ENCODE data around the gene JMJD8.

Gene JMJD8

DNA sequence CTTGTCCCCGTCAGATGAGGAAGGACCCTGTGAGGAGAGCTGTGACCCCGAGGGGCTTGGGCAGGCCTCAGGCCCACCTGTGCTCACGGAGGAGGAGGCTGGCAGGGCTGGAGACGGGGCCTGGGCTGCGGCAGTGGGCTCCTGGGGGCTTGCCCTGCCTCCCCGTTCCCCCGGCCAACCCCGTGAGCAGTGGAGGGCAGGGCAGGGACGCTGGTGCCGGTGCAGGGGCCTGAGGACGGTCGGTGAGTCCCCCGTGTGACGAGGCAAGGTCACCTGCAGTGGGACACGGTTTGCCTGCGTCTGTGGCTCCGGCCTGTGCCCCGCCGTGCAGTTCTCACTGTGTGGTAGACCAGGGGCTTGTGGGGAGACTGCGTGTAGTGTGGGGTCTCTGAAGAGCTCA is 24.5 kb downstream of the JMJD8 start:
- no peak for DNase-seq (ENCODE audit: low read depth)

DNA sequence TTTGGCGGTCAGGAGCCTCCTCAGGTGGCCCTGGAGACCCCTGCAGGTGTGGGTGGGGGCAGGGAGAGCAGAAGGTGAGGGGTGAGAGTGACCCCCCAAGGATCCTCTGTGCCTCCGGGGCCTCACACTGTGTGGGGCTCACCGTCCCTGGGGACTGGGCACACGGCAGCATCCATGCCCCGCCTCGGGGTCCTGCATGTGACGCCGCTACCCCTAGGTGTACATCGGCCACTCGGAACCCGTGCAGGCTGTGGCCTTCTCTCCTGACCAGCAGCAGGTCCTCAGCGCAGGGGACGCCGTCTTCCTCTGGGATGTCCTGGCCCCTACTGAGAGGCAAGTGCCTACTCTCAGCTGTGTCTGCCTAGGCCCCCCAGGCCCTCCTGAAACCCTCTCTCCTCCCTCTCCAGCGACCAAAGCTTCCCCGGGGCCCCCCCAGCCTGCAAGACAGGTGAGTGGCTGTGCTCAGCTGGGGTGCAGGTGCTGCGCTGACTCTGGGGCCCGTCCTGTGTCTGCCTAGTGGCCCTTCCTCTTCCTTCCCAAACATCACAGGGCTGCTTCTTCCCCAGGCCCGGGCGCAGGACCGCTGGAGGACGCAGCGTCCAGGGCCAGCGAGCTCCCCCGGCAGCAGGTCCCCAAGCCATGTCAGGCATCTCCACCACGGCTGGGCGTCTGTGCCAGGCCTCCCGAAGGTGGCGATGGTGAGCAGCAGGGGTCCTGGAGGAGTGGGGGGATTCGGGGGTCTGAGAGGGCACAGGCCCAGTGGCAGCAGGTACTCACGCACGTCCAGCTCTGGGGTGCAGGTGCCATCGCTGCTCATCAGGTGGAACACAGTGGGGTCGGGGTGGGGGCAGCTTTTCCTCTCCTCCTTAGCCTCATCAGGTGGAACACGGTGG is 25.2 kb downstream of the JMJD8 start:
- DNase-seq (ENCODE audit: low read depth) = no peak

DNA sequence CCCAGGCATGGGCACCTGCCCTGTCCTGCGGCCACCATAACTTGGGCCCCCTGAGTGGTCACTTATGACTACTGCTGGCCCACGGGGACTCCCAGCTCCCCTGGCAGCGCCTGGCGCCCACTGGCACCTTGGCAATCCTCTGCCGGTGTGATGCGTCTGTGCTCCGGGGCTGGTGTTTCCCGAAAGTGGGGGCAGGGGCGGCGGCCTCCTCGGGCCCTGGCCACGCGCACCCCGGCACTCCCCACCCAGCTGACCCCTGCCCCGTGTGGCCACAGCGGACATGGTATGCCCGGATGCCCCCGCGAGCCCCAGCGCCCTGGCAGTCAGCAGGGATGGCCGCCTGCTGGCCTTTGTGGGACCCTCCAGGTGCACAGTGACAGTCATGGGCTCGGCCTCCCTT is 26.6 kb downstream of the JMJD8 start:
- DNase-seq (ENCODE audit: low read depth) = no peak

DNA sequence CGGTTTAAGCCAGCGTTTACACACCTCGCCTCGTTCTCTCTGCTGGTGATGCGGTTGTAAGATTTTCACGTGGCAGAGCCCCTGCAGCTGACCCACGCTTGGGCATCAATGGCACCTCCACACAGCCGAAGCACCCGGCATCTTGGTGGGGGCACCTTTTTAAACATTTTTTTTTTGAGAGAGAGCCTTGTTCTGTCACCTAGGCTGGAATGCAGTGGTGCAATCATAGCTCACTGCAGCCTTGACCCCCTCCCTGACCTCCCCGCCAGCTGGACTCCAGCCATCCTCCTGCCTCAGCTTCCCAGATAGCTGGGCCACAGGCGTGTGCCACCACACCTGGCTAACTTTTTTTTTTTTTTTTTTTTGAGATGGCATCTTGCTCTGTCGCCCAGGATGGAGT is 30.1 kb downstream of the JMJD8 start:
- DNase-seq (ENCODE audit: low read depth) = no peak

DNA sequence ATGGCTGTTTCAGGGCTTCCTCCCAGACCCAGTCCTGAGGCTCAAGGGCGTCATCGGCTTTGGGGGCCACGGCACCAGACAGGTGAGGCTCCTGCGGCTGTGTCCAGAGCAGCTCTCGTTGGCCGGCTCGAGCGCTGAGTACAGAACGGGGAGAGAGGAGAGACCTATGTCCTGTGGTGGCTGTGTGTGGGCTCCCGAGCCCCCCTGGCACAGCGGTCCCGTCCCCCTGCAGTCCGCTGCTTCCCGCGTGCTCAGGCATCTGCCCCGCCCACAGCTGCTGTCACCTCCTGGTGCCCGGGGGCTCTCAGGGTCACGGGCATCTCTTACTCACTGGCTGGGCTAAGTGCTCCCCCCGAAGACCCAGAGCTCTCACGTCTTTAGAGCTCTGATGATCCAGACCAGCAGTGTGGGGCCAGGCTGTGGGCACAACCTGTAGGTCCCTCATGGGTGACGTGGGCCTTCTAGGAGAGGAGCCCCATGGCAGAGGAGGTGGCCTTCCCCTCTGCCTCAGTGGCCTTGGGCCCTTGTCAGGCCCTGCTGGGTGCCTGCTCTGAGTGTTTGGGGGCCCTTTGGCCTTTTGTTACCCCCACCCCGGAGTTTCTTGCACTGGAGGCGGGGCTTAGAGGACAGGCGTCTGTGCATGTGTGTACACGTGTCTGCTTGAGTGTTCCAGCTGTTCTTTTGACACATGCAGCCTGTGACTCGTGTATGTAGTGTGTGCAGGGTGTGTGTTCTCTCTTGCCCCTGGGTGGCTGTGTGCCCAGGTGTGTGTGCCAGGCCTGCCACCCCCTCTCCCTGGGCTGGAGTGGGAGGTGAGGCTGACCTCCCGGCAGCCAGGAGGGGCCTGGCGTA is 31.5 kb downstream of the JMJD8 start:
- no peak for DNase-seq (ENCODE audit: low read depth)

DNA sequence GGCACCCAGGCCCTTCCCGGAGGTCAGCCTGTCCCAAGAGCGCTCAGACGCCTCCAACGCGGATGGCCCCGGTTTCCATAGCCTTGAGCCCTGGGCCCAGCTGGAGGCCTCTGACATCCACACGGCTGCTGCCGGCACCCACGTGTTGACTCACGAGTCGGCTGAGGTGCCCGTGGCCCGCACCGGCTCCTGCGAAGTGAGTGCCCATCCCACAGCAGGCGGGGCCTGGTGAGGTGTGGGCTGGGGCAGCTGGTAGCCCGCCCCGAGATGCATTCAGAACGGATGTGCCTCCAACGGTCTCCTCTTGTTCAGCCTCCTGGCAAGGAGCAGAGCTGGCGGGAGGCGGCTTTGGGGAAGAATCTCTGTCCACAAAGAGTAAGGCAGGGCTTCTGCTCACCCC is 32.3 kb downstream of the JMJD8 start:
- DNase-seq (ENCODE audit: low read depth) = no peak

DNA sequence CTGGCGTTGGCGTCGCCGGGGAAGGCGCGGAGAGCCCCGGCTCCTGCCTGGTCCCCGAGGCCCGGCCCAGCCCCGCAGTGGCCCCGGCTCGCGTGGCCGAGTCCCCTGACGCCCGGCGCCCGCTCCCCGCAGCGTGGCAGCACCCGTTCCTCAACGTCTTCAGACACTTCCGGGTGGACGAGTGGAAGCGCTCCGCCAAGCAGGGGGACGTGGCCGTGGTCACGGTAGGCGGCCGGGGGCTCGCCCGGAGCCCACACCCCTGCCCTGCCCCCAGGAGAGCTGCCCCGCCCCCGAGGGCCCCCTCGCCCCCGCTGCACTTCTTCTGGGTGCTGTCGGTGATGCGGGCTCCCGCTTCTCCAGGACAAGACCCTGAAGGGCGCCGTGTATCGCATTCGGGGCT is 34.5 kb downstream of the JMJD8 start:
- DNase-seq (ENCODE audit: low read depth) = no peak

DNA sequence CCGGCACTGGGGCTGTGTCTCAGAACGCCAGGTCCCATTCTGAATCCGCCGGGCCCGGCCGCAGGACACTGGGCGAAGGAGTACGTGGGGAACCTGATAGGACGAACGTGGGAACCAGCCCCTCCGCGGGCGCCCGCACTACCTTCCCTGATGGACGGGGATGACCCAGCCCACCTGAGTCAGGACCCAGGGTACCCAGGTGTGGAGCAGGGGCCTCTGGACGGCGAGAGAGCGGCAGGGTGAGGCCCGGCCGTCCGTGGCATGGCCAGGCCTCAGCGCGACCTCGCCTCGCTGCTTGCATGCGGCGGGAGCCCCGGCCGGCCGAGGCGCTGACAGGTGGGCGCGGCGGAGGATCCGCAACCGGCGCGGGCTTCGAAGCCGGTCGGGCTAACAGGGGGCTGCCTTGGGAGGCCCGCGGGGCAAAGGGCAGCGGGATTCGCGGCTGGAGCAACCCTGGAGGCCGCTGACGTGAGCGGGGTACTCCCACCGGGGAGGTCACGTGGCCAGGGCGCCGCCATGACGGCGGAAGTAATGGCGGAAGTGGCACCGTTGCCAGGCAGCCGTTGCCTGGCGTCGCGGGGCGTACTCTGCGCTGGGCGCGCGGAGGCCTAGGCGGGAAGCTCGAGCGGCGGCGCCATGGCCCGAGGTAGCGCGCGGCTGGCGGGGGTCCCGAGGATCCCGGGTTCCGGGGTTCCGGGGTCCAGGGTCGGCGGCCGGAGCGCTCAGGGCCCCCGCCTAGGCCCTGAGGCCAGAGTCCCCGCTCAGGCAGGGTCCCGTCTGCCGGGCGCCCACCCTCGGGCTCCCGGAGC is 35.1 kb downstream of the JMJD8 start, which contains the start of gene WDR90:
WDR90 (plus strand) TSS at position 585 of the 809 bp plus-strand sequence; CDS start at position 637, 52 bp downstream.
- peak; percentile 26 for DNase-seq (ENCODE audit: low read depth)

DNA sequence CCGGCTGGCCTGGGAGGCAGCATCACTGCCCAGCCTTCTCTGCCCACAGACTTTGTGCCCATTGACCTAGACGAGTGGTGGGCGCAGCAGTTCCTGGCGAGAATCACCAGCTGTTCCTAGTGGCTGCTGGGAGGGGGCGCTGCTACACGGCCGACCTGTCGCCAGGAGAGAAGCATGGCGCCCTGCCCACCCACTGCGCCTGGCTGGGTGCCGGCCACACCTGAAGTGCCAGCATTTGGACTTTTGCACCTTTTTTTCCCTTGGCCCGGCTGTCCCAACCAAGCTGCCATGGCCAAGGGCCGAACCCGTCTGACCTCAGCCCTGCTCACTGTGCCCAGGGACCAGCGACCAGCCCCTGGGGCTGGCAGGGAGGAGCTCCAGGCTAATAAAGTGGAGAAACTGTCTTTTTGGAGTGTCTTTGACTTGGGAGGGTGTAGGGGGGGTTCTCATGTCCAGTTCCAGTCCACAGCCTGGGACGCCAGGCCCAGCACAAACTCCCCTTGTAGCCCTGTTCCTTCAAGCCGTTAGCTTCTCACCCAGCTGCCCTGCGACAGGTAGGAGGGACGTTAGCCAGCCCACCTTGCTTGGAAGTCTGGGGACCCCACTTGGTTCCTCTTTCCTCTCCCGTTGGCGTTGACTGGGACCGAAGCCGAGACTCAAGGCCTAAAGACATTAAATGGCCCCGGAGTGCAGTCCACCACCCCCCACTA is 35.9 kb downstream of the JMJD8 start:
- no peak for DNase-seq (ENCODE audit: low read depth)

DNA sequence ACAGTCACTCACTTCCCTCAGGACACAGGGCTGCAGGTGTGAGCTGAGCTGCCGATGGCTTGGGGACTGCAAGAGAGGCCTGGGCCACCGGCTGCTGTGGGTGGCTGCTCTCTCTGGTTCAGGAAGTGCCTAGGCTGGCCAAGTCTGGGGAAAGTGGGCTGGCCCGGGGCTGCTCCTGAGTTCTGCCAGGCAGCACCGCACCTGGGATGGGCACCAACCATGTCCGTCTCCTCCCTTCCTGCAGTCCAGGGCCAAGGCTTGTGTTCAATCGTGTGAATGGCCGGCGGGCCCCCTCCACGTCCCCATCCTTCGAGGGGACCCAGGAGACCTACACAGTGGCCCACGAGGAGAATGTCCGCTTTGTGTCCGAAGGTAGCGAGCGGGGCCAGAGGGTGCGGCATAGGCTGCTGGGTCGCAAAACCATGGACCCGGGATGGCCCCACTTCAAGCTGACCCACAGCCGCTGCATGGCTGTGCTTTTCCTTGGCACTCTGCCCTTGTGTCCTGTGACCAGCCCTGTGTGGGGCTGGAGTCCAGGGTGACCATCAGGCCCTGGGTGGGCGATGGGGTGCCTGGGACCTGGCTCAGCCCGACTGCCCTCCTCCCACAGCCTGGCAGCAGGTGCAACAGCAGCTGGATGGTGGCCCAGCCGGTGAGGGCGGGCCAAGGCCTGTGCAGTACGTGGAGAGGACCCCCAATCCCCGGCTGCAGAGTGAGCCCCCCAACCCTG is 36.8 kb downstream of the JMJD8 start:
- no peak for DNase-seq (ENCODE audit: low read depth)

DNA sequence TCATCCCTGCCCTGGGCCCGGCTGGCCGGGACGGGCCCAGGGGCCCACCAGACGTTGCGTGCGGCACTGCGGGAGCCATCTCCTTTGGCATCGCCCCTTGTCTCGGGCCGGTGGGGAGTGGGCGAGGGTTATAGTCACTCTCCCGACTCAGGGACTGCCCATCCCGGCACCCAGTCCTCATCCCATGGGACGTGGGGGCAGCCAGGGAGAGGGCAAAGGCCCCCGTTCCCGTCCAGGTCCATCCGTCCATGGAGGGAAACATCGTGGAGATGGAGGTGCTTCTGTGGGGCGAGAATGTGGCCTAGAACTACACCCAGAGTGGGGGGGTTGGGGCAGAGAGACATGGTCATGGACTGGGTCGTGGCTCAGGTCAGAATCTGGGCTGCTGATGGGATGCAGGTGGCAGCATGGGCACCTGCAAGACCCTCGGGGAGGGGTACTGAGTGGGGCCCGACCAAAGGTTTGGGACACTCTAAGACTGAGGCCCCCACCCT is 37.4 kb downstream of the JMJD8 start:
- no peak for DNase-seq (ENCODE audit: low read depth)

DNA sequence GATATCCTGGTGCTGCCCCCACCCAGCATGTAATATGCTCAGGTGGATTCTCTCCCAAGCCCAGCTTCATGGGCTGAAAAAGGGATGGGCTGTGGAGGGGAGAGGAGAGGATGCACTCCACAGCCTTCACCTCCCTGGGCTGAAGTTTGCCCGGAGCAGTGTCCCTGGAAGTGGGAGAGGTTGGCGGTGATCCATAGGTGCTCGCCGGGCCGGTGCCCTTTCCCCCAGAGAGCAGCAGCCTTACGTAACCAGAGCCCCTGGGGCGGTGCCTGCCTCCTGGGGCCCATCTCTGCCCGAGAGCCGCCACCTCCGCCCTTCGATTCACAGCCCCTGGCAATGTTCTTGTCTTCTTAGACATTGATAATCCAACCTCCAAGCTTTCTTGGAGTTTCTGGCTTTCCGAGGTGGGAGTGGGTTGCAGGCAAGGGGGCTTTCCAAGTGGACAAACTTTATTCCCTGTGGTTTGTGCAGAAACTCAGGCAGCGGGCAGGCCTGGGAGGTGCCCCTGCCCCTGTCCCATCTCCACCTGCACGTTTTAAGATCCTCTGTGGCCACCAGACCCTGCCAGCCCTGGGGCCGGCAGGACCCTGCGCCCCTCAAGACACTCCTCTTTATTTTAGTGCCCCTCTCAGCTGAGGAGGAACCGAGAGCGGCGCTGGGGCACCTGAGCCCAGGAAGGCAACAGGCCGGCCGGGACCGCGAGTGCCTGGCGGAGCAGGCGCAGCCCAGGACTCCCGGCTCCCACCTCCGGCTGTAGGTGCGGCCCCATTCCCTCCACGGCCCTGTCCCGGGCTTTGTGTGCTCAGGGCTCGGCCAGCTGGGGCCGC is 38.1 kb downstream of the JMJD8 start:
- DNase-seq (ENCODE audit: low read depth) = no peak

DNA sequence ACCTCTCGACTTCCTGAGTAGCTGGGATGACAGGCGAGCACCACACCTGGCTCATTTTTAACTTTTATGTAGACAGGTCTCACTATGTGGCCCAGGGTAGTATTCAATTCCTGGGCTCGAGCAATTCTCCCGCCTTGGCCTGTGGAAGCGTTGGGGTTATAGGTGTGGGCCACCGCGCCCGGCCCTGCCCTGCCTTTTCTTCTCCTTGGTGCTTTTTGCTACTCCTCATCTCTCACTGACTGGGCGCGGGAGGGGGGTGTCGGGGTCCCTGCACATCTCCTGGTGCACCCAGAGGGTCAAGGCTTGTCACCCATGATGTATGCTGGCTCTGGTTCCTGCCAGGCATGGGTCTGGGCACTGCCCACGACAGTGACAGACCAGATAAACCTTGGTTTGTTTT is 39.6 kb downstream of the JMJD8 start:
- no peak for DNase-seq (ENCODE audit: low read depth)

DNA sequence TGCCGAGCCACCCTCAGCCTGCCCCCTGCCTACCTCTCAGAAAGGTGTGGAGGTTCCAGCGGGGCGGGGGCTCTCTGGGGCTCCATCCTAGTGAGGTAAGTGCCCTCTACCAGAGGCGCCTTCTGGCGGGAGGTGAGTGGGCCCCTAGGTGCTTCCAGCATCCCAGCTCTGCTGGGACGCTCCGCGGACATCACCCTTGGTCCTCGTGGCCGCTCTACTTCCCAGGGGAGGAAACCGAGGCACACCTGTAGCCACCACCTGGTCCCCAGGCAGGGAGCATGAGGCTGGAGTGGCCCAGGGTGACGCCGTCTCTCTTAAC is 41.1 kb downstream of the JMJD8 start:
- DNase-seq (ENCODE audit: low read depth) = no peak

DNA sequence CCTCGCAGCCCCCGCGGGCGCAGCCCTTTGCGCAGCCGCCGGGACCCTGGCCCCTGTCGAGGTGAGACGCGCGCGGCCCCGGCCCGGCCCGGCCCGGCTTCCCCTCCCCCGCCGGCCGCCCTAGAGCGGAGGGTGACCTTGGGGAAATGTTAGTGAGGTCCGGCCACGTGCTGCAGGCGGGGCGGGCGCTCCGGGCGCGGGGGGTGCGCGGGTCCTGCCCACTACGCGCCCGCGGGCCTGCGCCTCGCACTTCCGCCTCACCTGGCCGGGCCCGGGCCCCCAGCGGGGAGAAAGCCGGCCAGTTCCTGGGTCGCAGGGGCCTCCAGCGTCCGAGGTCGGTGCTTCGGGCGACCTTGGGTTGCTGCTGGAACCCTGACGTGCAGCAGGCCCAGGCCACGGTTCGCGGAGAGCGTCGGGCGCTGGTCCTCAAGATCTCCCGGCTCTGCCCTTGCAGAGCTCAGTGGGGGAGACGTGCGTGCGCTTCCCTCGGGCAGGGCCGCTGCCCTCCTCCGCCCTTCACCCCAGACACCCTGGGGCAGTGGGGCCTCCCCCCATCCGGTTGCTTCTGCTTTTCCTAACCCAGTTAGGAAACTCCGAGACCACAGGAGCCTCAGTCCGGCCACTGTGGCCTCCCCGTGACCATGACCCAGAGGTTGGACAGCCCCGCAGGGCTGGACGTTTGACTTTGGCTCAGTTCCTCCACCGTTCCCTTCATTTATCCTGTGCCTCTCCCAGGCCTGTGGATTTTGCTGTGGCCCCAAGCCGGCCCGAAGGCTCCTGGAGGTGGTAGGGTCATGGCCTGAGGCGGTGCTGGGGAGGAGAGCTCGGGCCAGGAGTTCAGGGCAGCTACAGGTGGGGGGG is 41.7 kb downstream of the JMJD8 start:
- no peak for DNase-seq (ENCODE audit: low read depth)

DNA sequence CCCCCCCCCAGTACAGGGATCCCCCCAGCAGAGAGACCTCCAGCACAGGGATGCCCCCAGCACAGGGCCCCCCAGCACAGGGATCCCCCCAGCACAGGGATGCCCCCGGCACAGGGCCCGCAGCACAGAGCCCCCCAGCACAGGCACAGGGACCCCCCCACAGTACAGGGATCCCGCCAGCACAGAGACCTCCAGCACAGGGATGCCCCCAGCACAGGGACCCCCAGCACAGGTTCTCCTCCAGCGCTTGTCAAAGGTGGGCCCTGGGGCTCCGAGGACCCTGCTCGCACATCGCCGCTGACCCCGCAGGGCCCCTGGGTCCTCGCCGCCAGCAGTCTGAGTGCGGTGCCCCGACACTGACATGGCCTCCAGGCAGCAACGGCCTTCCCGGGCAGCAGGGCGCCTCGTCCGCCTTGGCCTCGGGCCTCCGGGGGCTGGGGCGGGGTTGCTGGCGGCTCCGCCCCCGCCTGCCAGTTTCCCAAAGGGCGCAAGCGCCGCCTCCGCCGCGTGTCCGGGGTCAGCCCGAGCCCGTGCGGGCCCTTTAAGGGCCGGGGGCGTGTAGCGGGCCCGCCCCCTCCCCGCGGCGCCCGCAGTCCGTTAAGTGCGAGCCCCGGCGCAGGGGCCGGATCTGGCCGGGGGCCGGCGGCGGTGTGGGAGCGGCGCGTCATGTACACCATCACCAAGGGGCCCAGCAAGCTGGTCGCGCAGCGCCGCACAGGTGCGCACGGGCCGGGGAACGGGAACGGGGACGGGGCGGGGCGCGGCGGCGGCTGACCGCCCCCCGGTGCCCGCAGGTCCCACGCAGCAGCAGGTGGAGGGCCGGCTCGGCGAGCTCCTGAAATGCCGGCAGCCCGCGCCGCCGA is 42.6 kb downstream of the JMJD8 start, which contains the start of gene MCRIP2:
MCRIP2 (plus strand) TSS at position 503 of the 863 bp plus-strand sequence; CDS start at position 667, 164 bp downstream.
- DNase-seq (ENCODE audit: low read depth) = no peak

DNA sequence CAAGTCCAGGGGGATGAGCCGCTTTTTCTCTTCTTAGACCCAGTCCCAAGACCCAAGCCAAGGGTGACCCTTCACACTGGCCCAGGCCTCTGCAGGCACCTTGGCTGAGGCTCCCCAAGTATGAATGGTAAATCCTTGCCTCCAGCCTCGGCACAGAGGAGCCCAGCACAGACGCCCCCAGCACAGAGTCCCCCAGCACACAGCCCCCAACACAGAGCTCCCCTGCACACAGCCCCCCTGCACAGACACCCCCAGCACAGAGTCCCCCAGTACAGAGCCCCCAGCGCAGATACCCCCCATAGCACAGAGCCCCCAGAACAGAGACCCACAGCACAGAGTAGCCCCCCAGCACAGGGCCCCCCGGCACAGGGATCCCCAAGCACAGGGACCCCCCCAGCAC is 43.5 kb downstream of the JMJD8 start:
- DNase-seq (ENCODE audit: low read depth) = no peak

DNA sequence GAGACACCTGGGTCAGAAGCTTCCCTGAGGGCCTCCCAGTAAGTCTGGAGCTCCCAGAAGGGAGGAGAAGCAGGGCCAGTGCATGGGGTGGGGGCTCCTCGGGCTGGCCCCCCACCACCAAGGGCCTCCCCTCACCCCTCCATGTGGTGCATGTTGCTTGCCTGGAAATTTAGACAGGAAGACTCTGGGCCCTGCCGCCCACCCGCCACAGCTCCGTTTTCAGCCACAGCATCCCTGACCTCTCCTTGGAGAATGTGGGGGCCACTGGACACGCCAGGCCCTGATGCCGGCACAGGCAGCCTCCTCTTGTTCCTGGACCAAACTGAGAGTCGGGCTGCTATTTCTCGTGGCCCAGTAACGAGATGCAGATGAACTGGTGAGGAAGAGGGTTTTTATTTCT is 45.3 kb downstream of the JMJD8 start:
- no peak for DNase-seq (ENCODE audit: low read depth)
